Measurements from ENCODE around the gene CASQ2. TPM values are rescaled to one million over a fixed set of nuclear protein-coding genes. Genes with fewer than 3 reads are reported as not detected.

The CASQ2 gene
- total and polyA plus RNA-seq, 2 of the 13 experiments (the other 11 are each of a cell fraction or from before 2014, with no cell fraction given) = not detected

DNA sequence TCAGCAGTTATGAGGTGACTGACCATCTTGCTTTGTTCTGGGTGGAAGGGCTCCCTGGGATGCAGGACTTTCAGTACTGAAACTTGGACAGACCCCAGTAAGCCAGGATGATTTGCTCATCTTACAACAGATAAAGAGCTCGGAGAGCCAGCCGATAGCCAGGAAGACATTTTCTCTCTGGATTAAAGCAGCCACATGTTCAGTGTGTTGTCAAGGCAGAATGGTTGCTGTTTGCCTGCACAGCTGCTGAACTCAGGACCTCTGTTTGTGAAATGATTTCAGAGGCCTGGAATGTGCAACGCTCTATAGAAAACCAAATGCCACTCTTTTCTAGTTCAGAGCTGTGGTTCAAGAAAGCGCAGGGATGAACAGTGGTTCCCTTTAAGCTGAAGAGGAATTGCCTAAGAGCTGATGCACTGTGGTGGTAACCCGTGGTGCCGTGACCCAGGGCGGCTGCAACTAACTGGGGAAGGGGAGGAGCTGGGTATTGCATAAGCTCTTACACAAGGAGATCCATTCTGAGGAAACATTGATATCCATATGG, 40.7 kb downstream of the CASQ2 start (continued):
- TF ChIP-seq ZNF761 (CRISPR knock-in tag; conservative IDR thresholded peaks at IDR 0.05) = no peak
- TF ChIP-seq CEBPB (IDR thresholded peaks at IDR 0.05; ENCODE audit: borderline replicate concordance, low read depth, low read length) = peak; percentile 95
- TF ChIP-seq, protein P1, sequence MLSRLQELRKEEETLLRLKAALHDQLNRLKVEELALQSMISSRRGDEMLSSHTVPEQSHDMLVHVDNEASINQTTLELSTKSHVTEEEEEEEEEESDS (CRISPR knock-in tag; IDR thresholded peaks at IDR 0.05; ENCODE audit: borderline replicate concordance) = no peak
- TF ChIP-seq MEIS2 (CRISPR knock-in tag; IDR thresholded peaks at IDR 0.05) = no peak
- TF ChIP-seq BHLHE40 (IDR thresholded peaks at IDR 0.05; ENCODE audit: low read length) = 0 out of 2 replicates have a peak, but pooled peaks have one; percentile 27
- no peak for TF ChIP-seq DNMT1 (CRISPR knock-in tag; IDR thresholded peaks at IDR 0.05)
- TF ChIP-seq ZNF260 (CRISPR knock-in tag; IDR thresholded peaks at IDR 0.05; ENCODE audit: borderline replicate concordance, low read depth) = no peak
- TF ChIP-seq HOXA3 (CRISPR knock-in tag; IDR thresholded peaks at IDR 0.05) = no peak; the same call in 1 of the 2 replicates
- TF ChIP-seq FOSL2 (CRISPR knock-in tag; IDR thresholded peaks at IDR 0.05) = peak; percentile 85
- no peak for TF ChIP-seq ARID4A (CRISPR knock-in tag; IDR thresholded peaks at IDR 0.05; ENCODE audit: borderline replicate concordance)
- TF ChIP-seq KMT2A (CRISPR knock-in tag; IDR thresholded peaks at IDR 0.05) = no peak
- TF ChIP-seq RFXANK (CRISPR knock-in tag; IDR thresholded peaks at IDR 0.05) = no peak
- no peak for TF ChIP-seq ZHX2 (IDR thresholded peaks at IDR 0.05; ENCODE audit: low read depth)
- TF ChIP-seq ZHX2 (CRISPR knock-in tag; IDR thresholded peaks at IDR 0.05; ENCODE audit: borderline replicate concordance) = no peak
- peak; percentile 66; the same call in 1 of the 2 replicates for TF ChIP-seq ZNF614 (CRISPR knock-in tag; IDR thresholded peaks at IDR 0.05; ENCODE audit: borderline replicate concordance)
- TF ChIP-seq NPAS2 (CRISPR knock-in tag; IDR thresholded peaks at IDR 0.05; ENCODE audit: borderline replicate concordance) = no peak
- TF ChIP-seq SAP130 (CRISPR knock-in tag; IDR thresholded peaks at IDR 0.05; ENCODE audit: low read depth) = peak; percentile 63; the same call in 1 of the 2 replicates
- peak; percentile 30; the same call in 1 of the 2 replicates for TF ChIP-seq SOX5 (CRISPR knock-in tag; IDR thresholded peaks at IDR 0.05; ENCODE audit: borderline replicate concordance)
- TF ChIP-seq TOPORS (CRISPR knock-in tag; IDR thresholded peaks at IDR 0.05) = no peak
- TF ChIP-seq ASH2L (IDR thresholded peaks at IDR 0.05; ENCODE audit: insufficient read length, low read depth, low read length) = no peak
- TF ChIP-seq GATAD2A (CRISPR knock-in tag; IDR thresholded peaks at IDR 0.05) = peak; percentile 73
- no peak for TF ChIP-seq PAX8 (CRISPR knock-in tag; IDR thresholded peaks at IDR 0.05; ENCODE audit: borderline replicate concordance)
